ELR (cell line): ENCODE results near the gene PCDHGA5.
"Not testable (repeated sequence)": the region's sequence is repeated elsewhere in the genome, so short reads cannot be mapped to it uniquely, and the experiment has no call there.

ENCODE experiments used
- DNase-seq: peaks from one replicate; pipeline ENCODE4 v3.0.0-alpha.2; 2015; ENCODE audit warnings: low read depth

PCDHGA5 gene

DNA sequence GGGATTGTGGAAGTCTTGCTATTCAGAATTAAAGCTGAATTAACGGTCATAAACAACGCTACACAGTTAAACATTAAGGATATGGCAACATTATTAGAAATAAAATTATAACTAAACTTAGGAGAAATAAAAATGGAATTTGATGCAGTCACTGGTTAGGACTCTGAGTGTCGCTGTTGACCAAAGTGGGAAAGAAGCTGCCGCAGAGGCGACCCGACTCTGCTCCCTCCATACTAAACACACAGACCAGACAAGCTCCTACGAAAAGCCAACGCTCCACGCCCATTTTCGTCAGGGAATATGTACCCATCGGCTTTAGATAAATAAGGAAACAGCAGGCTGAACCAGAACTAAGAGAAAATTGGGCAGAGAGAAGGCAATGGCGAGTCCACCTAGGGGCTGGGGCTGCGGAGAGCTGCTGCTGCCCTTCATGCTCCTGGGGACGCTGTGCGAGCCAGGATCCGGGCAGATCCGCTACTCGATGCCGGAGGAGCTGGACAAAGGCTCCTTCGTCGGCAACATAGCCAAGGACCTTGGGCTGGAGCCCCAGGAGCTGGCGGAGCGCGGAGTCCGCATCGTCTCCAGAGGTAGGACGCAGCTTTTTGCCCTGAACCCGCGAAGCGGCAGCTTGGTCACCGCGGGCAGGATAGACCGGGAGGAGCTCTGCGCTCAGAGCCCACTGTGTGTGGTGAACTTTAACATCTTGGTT is at the start of gene PCDHGA5:
PCDHGA5 (plus strand) TSS at position 211 of the 709 bp plus-strand sequence; CDS start at position 380, 169 bp downstream.
- peak; percentile 18 for DNase-seq

DNA sequence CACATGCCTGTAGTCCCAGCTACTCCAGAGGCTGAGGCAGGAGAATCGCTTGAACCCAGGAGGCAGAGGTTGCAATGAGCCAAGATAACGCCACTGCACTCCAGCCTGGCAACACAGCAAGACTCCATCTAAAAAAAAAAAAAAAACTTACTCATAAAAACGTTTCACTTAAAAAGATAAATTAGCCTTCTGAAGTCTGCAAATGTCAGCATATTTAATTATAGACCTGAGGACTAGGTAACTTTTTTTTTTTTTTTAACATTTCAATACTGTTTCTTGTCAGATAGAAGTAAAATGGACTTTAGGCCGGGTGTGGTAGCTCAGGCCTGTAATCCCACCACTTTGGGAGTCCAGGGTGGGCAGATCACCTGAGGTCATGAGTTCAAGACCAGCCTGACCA is 47.0 kb upstream of the PCDHGA5 start:
- DNase-seq = not testable (repeated sequence)

DNA sequence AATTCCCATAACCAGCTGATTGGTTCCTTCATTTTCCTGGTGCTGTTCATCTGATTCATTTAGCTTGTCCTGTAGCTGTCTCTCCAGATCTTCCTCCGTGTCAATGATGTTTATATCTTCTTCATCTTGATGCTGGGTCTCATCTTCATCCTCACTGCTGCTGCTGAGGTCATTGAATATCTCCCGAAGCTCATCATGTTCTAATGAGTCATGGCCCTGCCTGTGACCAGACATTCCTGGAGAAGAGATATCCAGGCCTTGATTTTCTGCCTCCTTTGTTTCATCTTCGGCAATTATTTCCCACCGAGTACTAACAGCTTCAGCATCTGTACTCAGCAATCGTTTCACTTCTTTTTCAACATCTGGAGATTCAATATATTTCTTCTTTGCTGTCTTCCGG is 44.8 kb upstream of the PCDHGA5 start:
- DNase-seq = peak; percentile 49

DNA sequence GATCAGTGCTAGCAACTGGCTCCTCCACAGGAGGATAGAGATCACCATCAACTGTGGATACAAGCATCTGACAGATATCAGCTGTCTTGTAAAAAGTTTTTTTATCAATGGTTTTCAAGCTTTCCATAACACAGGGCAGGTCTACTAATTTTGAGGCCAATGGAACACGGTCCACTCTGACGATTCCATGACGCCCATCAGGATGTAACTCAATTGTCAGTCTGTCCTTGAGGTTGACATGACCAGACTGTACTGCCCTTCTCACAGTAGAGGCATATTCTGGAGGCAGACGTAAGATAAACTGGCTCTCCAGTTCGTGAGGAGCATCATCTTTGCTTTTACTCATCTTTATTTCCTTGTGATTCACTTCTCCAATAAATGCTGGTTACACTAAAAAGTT is 44.3 kb upstream of the PCDHGA5 start:
- no peak for DNase-seq

DNA sequence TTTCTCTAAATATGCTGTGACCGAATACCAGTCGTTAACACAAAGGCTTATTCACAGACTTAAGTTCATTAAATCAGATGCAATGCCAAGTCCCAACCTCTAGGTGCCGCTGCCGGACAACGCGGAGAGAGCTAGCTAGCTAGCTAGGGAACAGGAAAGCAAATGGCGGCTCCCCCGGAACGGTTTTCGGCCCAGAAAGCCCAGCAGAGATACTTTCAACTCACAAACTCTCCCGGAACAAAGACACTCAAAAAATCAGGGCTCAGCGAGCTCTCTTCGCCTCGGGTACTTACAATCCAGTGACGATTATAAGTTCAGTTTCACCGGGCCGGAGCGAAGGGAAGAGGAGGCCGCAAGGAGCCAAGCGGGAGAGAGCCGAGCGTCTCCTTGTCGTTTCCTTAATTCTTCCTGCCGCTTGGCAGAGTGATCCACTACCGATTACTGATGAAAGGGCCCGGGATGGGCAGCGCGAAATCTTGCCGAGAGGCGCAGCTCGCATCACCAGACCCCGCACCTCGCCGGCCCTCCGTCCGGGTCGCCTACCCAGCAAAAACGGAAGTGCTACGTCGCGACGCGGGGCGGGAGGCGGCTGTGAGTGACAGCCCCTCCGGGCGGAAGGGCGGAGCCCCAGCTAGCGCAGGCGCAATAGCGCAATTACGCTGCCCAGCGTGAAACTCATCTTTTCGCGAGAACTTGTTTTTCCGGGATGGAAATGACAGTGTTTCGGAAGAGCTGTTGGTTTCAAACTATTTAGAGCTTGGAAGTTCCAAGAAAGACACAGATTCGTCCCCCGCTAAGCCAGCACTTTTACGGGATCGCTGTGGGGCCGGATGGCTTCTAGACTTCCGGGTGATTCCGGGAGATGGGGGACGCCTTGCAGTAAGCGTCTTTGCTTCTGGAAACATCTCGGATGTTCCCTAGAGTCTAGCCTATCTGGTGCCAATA is 43.5 kb upstream of the PCDHGA5 start, which contains the start of gene TAF7:
TAF7 (minus strand) TSS at position 560 of the 945 bp plus-strand sequence. CDS start 740 bp downstream, outside the sequence.
- DNase-seq = peak; percentile 94

DNA sequence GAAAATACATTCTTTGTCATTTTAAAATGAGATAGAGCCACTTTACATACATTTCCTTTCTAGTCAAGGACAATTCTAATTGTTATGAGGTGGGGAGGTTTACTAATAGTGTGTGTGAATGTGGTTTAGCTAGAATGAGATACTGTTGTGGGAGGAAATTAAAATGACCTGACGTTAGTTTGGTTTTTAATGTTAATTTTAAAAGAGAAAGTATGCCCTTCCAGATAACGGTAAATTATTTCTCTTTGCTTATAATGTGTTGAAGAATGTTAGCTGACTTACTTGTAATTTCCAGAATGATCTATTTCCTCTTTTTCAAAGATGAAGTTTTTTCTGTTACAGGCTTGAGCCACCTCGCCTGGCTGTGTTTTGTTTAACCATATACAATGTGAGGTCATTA is 41.7 kb upstream of the PCDHGA5 start:
- DNase-seq = no peak

DNA sequence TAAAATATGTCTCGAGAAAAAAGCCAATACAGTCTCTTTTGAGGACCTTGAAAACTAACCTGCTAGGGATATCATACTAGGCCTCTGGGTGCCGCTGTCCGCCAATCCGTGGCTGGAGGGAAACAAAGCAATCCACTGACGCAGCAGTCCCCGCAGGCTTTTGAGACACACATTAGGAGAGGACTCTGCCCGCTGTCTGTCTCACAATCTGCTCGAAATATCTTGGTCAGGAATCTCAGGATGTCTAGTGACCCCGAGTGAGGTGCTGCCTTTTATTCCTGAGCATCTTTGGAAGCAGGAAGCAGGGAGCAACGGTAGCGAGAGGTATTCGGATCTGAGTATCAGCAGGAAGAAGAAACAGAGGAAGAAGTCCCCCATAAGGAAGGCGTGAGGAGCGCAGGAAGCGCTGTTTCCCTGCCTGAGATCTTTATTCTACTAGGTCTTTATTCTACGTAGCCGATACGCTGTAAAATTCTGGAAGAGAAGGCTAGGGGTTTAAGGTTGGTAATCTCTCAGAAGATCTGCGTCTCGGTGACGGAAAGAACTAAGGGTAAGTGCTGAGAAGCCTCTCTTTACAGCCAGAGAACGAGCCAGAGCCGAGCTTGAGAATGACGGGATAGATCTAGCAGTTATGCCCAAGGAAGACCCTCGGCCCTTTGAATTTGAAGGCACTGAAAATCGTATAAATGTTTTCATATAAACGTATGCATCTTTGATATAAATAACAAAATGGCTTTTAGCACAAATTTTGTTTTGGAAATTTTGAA is 37.7 kb upstream of the PCDHGA5 start:
- DNase-seq = peak; percentile 82

DNA sequence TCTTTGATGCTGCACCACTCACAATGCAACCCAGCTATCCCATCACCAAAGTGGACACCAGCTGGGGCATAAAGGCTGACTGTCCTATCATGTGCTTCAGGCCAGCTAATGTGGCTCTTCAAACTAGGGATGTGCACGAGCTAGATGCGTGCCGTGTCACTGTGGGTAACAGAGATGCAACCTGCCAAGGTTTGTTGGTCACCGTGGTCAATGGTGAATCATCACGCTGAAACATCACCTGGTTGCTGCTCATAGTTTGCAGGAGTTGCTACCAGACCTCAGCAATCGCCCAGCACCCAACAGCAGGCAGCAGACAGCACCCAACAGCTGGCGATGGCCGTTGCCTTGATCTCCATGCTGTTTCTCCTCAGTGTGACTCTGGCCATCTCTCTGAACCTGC is 35.7 kb upstream of the PCDHGA5 start:
- DNase-seq = no peak

DNA sequence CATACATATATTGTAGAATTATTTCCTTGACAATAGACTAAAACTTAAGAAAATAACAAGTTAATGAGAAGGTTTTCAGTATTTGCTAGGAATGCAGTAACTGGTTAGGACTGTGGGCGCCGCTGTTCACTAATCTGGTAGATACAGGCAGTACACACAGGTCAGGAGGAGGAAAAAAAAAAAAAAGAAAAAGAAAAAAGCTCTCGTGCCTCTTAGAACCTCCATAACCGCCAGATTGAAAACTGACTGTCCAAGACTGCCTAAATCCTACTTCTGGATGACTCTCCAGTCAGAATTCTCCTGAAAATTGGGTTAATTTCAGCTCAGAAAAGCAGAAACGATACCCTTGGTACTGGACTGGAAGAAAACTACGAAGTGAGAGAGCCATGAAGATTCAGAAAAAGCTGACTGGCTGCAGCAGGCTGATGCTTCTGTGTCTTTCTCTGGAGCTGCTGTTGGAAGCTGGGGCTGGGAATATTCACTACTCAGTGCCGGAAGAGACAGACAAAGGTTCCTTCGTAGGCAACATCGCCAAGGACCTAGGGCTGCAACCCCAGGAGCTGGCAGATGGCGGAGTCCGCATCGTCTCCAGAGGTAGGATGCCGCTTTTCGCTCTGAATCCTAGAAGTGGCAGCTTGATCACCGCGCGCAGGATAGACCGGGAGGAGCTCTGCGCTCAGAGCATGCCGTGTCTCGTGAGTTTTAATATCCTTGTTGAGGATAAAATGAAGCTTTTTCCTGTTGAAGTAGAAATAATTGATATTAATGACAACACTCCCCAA is 33.5 kb upstream of the PCDHGA5 start, which contains the start of gene PCDHGA1:
PCDHGA1 (plus strand) TSS at position 216 of the 782 bp plus-strand sequence.
- DNase-seq = peak; percentile 74

DNA sequence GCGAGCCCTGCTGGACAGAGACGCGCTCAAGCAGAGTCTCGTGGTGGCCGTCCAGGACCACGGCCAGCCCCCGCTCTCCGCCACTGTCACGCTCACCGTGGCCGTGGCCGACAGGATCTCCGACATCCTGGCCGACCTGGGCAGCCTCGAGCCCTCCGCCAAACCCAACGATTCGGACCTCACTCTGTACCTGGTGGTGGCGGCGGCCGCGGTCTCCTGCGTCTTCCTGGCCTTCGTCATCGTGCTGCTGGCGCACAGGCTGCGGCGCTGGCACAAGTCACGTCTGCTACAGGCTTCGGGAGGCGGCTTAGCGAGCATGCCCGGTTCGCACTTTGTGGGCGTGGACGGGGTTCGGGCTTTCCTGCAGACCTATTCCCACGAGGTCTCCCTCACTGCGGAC is 31.4 kb upstream of the PCDHGA5 start:
- not testable (repeated sequence) for DNase-seq

DNA sequence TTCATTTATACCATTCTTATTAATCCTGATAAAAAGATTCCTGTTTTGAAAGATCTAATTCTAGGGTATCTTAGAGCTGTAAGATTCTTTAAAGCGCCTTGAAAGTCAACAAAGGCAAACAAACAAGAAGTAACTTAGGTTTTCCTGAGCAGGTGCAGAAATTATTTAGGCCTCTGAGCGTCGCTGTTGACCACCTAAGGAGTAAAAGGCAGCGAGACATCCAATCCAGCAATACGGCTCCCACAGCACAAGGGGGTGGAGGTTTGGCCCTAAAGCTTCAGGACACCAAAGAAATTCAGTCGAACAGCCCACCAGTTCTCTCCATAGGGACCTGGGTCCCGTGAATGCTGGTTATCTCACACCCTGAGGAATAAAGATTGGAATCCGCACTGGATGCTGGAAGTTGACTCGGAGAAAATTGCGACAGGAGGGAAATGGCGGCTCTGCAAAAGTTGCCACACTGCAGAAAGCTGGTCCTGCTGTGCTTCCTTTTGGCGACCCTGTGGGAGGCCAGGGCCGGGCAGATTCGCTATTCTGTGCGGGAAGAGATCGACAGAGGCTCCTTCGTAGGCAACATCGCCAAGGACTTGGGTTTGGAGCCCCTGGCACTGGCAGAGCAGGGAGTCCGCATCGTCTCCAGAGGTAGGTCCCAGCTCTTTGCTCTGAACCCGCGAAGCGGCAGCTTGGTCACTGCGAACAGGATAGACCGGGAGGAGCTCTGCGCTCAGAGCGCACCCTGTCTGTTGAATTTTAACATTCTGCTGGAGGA is 25.2 kb upstream of the PCDHGA5 start, which contains the start of gene PCDHGA2:
PCDHGA2 (plus strand) TSS at position 223 of the 769 bp plus-strand sequence.
- peak; percentile 67 for DNase-seq

DNA sequence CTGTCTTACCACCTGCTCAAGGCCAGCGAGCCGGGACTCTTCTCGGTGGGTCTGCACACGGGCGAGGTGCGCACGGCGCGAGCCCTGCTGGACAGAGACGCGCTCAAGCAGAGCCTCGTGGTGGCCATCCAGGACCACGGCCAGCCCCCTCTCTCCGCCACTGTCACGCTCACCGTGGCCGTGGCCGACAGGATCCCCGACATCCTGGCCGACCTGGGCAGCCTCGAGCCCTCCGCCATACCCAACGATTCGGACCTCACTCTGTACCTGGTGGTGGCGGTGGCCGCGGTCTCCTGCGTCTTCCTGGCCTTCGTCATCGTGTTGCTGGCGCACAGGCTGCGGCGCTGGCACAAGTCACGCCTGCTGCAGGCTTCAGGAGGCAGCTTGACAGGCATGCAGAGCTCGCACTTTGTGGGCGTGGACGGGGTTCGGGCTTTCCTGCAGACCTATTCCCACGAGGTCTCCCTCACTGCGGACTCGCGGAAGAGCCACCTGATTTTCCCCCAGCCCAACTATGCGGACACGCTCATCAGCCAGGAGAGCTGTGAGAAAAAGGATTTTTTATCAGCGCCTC is 23.1 kb upstream of the PCDHGA5 start:
- DNase-seq = not testable (repeated sequence)

DNA sequence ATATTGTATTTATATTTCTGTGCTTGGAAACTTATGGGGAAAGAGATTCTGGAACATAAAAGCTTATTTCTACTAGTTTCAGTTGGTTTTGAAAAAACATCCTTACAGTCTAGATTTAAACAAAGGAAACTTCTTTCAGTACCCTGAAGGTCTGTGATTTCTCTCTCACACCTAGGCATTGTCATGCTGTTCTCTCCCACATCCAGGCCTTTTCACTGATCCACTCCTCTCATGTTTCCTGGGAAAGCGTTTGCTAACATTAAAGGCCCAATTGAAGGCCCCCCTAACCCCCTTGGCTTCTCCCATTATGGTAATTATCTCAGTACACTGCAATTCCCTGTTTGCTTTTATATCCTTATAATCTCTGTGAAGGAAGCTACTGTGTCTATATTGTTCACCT is 21.2 kb upstream of the PCDHGA5 start:
- no peak for DNase-seq

DNA sequence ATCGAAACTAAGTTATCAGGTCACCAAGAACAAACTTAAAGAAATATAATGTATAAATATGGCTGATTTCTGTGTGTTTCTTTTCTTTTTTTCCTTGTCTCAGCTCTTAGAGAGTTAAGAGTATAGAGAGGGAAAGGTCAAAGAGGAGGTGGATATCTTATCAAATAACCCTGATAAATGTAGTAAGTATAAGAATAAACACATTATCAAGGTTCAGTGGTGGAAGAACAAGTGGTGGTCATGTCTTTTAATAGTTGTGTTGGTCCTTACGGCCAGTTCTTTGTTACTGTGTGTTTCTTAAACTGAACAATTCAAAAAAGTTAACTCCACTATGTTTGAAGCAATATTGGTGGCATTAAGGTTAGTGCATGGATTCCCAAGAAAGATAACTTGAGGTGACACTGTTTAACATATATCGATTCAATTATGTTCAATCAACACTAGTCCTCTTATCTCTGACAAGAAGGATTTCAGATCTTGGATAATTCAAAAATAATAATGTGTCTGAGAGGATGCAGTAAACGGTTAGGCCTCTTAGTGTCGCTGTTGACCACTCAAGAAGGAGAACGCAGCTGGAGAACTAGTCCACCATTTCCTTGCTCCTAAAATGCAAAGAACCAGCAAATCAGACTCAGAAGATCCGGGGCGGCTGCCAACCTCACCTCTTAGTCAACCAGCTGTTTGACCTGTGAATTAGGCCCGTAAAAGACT is 20.6 kb upstream of the PCDHGA5 start, which contains the start of gene PCDHGA3:
PCDHGA3 (plus strand) TSS at position 588 of the 711 bp plus-strand sequence. CDS start 205 bp downstream, outside the sequence.
- DNase-seq = peak; percentile 61

DNA sequence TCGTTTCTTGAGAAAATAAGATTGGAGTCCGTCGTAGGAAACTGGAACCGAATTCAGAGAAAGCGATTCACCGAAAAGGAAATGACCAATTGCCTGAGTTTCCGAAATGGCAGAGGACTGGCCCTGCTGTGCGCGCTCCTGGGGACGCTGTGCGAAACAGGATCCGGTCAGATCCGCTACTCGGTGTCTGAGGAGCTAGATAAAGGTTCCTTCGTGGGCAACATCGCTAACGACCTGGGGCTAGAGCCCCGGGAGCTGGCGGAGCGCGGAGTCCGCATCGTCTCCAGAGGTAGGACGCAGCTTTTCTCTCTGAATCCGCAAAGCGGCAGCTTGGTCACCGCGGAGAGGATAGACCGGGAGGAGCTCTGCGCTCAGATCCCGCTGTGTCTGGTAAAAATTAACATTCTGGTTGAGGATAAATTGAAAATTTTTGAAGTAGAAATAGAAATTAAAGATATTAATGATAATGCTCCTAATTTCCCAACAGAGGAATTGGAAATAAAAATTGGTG is 20.0 kb upstream of the PCDHGA5 start:
- no peak for DNase-seq

DNA sequence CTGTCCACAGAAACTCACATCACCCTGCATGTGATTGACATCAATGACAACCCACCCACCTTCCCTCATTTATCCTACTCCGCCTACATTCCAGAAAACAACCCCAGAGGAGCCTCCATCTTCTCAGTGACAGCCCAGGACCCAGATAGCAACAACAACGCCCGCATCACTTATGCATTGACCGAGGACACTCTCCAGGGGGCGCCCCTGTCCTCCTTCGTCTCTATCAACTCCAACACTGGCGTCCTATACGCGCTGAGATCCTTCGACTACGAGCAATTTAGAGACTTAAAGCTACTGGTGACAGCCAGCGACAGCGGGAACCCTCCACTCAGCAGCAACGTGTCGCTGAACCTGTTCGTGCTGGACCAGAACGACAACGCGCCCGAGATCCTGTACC is 18.6 kb upstream of the PCDHGA5 start:
- DNase-seq = no peak

DNA sequence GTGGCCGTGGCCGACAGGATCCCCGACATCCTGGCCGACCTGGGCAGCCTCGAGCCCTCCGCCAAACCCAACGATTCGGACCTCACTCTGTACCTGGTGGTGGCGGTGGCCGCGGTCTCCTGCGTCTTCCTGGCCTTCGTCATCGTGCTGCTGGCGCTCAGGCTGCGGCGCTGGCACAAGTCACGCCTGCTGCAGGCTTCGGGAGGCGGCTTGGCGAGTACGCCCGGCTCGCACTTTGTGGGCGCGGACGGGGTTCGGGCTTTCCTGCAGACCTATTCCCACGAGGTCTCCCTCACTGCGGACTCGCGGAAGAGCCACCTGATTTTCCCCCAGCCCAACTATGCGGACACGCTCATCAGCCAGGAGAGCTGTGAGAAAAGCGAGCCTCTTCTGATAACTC is 17.9 kb upstream of the PCDHGA5 start:
- not testable (repeated sequence) for DNase-seq

DNA sequence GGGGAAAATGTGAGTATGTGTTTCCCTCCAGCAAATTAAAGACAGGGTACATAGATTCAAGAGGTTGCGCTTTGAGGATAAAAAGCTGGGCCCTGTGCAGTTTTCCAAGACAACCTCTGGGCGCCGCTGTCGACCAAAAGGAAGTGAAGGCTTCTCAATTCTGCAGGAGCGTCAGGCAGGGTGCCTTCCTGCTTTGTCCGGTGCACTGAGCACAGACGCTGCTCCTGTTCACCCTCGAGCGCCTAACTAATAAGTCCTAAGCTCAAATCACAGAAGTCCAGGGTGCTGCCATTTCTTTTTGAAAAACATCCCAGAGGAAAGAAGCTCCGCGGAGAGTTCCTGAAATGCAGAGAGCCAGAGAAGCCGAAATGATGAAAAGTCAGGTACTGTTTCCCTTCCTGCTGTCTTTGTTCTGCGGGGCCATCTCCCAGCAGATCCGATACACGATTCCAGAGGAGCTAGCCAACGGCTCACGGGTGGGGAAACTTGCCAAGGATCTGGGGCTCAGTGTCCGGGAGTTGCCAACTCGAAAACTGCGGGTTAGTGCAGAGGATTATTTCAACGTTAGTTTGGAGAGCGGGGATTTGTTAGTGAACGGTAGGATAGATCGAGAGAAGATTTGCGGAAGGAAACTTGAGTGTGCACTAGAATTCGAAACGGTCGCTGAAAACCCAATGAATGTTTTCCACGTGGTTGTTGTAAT is 13.9 kb upstream of the PCDHGA5 start, which contains the start of gene PCDHGB1:
PCDHGB1 (plus strand) TSS at position 183 of the 703 bp plus-strand sequence; CDS start at position 345, 162 bp downstream.
- peak; percentile 76 for DNase-seq
